Astrocyte of the spinal cord (primary cell): ENCODE measurements around the gene AATF.

ENCODE experiments used
- DNase-seq: peaks from one replicate; pipeline ENCODE4 v3.0.0; 2011; ENCODE audit warnings: low read depth, low spot score
- H3K4me3 ChIP-seq: 2 replicates; pipeline ENCODE4 v1.5.1; 2011; ENCODE audit warnings: low read depth, mild to moderate bottlenecking, low read length, moderate library complexity
- in situ Hi-C: cut with HindIII; loops from 2 replicates; pipeline ENCODE4 v1.10.0; 2017; ENCODE audit warnings: low sequenced_read_pairs
- TF ChIP-seq, protein P1 (sequence below): IDR thresholded peaks from 2 replicates; pipeline ENCODE4 v1.5.1; 2012; ENCODE audit warnings: low read depth, mild to moderate bottlenecking, low read length, inconsistent platforms

The AATF gene

GRCh38 chr17:36934144-36934691 lies 14.5 kb upstream of the AATF start:
- no peak for DNase-seq
- H3K4me3 ChIP-seq: no peak overlapping the region
- TF ChIP-seq, protein P1, sequence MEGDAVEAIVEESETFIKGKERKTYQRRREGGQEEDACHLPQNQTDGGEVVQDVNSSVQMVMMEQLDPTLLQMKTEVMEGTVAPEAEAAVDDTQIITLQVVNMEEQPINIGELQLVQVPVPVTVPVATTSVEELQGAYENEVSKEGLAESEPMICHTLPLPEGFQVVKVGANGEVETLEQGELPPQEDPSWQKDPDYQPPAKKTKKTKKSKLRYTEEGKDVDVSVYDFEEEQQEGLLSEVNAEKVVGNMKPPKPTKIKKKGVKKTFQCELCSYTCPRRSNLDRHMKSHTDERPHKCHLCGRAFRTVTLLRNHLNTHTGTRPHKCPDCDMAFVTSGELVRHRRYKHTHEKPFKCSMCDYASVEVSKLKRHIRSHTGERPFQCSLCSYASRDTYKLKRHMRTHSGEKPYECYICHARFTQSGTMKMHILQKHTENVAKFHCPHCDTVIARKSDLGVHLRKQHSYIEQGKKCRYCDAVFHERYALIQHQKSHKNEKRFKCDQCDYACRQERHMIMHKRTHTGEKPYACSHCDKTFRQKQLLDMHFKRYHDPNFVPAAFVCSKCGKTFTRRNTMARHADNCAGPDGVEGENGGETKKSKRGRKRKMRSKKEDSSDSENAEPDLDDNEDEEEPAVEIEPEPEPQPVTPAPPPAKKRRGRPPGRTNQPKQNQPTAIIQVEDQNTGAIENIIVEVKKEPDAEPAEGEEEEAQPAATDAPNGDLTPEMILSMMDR: no peak
- in situ Hi-C loops: no loop called here

- TF ChIP-seq, protein P1: no peak
- in situ Hi-C loops: no loop called here
- no peak overlapping the region for H3K4me3 ChIP-seq
- no peak for DNase-seq
Measured at GRCh38 chr17:36934692-36935630, 13.8 kb upstream of the AATF start.

- no peak for DNase-seq
- H3K4me3 ChIP-seq: no peak overlapping the region
- in situ Hi-C loops: no loop called here
- TF ChIP-seq, protein P1: no peak
Measured at GRCh38 chr17:36935671-36936454, 12.9 kb upstream of the AATF start.

- DNase-seq: no peak
- in situ Hi-C loops: no loop called here
- H3K4me3 ChIP-seq: no peak overlapping the region
- TF ChIP-seq, protein P1: no peak
Measured at GRCh38 chr17:36936455-36937000, 12.2 kb upstream of the AATF start.

DNA sequence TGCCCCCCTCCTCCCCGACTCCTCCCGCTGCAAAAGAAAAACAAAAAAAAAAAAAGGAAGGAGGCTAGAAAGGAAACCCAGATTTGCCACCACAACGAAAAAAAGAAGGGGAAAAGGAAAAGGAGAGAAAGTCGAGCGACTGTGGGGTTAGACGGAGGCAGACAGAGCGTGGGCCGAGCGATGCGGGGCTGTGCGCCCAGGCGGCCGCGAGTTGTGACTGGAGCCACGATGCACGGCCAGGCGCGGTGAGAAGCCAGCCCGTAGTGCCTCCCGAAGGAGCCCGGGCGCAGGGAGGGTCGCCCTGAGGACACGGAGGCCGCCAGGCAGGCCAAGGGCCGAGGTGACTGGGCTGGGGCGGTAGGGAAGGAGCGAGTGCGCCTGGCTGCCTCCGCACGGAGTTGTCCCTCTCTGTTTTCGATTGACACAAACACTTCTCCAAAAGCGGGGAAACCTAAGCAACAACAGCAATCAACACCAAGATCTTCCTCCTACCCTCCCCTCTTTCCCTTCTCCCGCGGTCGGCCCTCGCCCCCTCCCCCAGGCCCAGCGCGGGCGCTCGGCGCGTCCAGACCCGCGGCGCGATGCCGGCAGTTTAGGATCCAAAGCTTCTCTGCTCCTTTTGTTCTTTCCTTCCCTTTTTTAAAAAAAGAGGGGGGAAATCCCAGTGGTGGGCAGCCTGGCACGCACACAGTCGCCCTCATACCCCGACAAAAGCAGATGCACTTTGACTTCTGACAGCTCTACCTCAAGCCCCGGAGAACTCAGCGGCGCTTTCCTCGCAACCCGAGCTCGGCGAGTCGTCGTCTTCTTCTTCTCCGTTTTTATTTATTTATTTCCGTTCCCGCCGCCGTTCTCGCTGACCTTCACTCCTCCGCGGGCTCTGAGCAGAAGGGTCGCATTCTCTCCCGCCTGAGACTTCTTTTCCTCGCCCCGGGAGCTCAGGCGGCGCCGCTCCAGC lies 11.5 kb upstream of the AATF start, which contains the start of gene LHX1:
LHX1 (plus strand) TSS at position 475 of the 958 bp plus-strand sequence. CDS start 723 bp downstream, outside the sequence.
- H3K4me3 ChIP-seq: no peak within 1 kb of the TSS
- no peak for DNase-seq
- TF ChIP-seq, protein P1: no peak
- in situ Hi-C loops: no loop called here
